Neural cell (in vitro differentiated cells): ENCODE data around the gene RBKS. TPM values are rescaled to one million over a fixed set of nuclear protein-coding genes. Genes with fewer than 3 reads are reported as not detected.

ENCODE experiments used
- H2AFZ ChIP-seq: fragments of 200-600, 300-800 bp; sonication (generic), shearing (Covaris generic); 2 replicates; pipeline ENCODE4 v1.6.0; 2014; ENCODE audit warnings: low read depth, mild to moderate bottlenecking, antibody characterized with exemption, low read length, moderate library complexity
- H3F3A ChIP-seq: fragments of 200-600 bp; shearing (Covaris generic); 2 replicates; pipeline ENCODE4 v1.6.1; 2016; ENCODE audit warnings: mild to moderate bottlenecking, moderate library complexity, mixed read lengths, antibody characterized with exemption, low read length; ENCODE audit not compliant: insufficient read depth, poor library complexity, severe bottlenecking
- H3K27ac ChIP-seq: fragments of 200-600, 300-800 bp; sonication (generic), shearing (Covaris generic); 2 replicates; pipeline ENCODE4 v1.5.1; 2014; ENCODE audit warnings: mild to moderate bottlenecking, low read length, moderate library complexity
- H3K27me3 ChIP-seq: fragments of 300-800, 200-600 bp; sonication (generic), shearing (Covaris generic); 2 replicates; pipeline ENCODE4 v1.6.0; 2014; ENCODE audit warnings: mild to moderate bottlenecking, low read depth, low read length, moderate library complexity; ENCODE audit not compliant: insufficient read depth
- H3K36me3 ChIP-seq: fragments of 300-800, 200-600 bp; sonication (generic), shearing (Covaris generic); 2 replicates; pipeline ENCODE4 v1.5.1; 2014; ENCODE audit warnings: mild to moderate bottlenecking, antibody characterized with exemption, low read length, moderate library complexity; ENCODE audit not compliant: insufficient read depth
- H3K4me2 ChIP-seq: fragments of 300-800, 200-600 bp; sonication (generic), shearing (Covaris generic); 2 replicates; pipeline ENCODE4 v1.6.0; 2014; ENCODE audit warnings: mild to moderate bottlenecking, low read length
- H3K4me3 ChIP-seq: fragments of 300-800, 200-600 bp; sonication (generic), shearing (Covaris generic); 2 replicates; pipeline ENCODE4 v1.5.1; 2014; ENCODE audit warnings: mild to moderate bottlenecking, low read length, moderate library complexity
- H3K79me2 ChIP-seq: fragments of 200-600 bp; shearing (Covaris generic); replicated peaks from 2 replicates; pipeline ENCODE4 v1.6.0; 2014; ENCODE audit warnings: mild to moderate bottlenecking, low read length, moderate library complexity; ENCODE audit not compliant: insufficient read depth
- H3K9ac ChIP-seq: fragments of 300-800, 200-600 bp; sonication (generic), shearing (Covaris generic); 2 replicates; pipeline ENCODE4 v1.6.1; 2016; ENCODE audit warnings: mild to moderate bottlenecking, low read length, mixed read lengths
- H3K9me2 ChIP-seq: fragments of 200-600 bp; shearing (Covaris generic); 2 replicates; pipeline ENCODE4 v1.6.1; 2016; ENCODE audit warnings: mild to moderate bottlenecking, low read length, mixed read lengths; ENCODE audit not compliant: insufficient read depth
- H3K9me3 ChIP-seq: fragments of 200-600, 300-800 bp; sonication (generic), shearing (Covaris generic); 2 replicates; pipeline ENCODE4 v1.6.1; 2016; ENCODE audit warnings: mild to moderate bottlenecking, mixed run types, low read length, moderate library complexity, mixed read lengths
- H4K20me1 ChIP-seq: fragments of 200-600 bp; shearing (Covaris generic); 2 replicates; pipeline ENCODE4 v1.6.1; 2016; ENCODE audit warnings: mild to moderate bottlenecking, mixed run types; ENCODE audit not compliant: insufficient read depth
- EP300 ChIP-seq: fragments of 450-650 bp; conservative IDR thresholded peaks from 2 replicates; pipeline ENCODE4 v1.6.1; 2014; ENCODE audit warnings: antibody characterized with exemption, mild to moderate bottlenecking, moderate library complexity; ENCODE audit not compliant: poor library complexity, severe bottlenecking
- MXI1 ChIP-seq: fragments of 450-650 bp; conservative IDR thresholded peaks from 2 replicates; pipeline ENCODE4 v1.6.1; 2014; ENCODE audit warnings: antibody characterized with exemption, mild to moderate bottlenecking; ENCODE audit not compliant: poor library complexity, severe bottlenecking
- POLR2AphosphoS5 ChIP-seq: IDR thresholded peaks from 2 replicates; pipeline ENCODE4 v1.6.1; 2012
- RAD21 ChIP-seq: fragments of 450-650 bp; conservative IDR thresholded peaks from 2 replicates; pipeline ENCODE4 v1.6.1; 2014; ENCODE audit warnings: antibody characterized with exemption, mild to moderate bottlenecking, moderate library complexity
- SMC3 ChIP-seq: fragments of 450-650 bp; conservative IDR thresholded peaks from 2 replicates; pipeline ENCODE4 v1.6.1; 2014; ENCODE audit warnings: antibody characterized with exemption, mild to moderate bottlenecking, moderate library complexity; ENCODE audit not compliant: poor library complexity
- TAF1 ChIP-seq: IDR thresholded peaks from 2 replicates; pipeline ENCODE4 v1.6.1; 2012; ENCODE audit warnings: low read depth
- polyA plus RNA-seq: library from polyadenylated mRNA; depleted of rRNA; stranded (reverse); fragments of >200 nt; gene quantifications from 2 replicates; pipeline ENCODE4 v1.2.3, GENCODE V29; 2014
- TF ChIP-seq, protein P1 (sequence below): IDR thresholded peaks from 2 replicates; pipeline ENCODE4 v1.6.1; 2012; ENCODE audit warnings: borderline replicate concordance
- TF ChIP-seq, protein P2 (sequence below): fragments of 450-650 bp; IDR thresholded peaks from 2 replicates; pipeline ENCODE4 v1.5.1; 2014; ENCODE audit warnings: antibody characterized with exemption, mild to moderate bottlenecking, moderate library complexity; ENCODE audit not compliant: poor library complexity, severe bottlenecking

RBKS gene
- polyA plus RNA-seq, 1 donor from 2014 or later: 5.4 TPM

DNA sequence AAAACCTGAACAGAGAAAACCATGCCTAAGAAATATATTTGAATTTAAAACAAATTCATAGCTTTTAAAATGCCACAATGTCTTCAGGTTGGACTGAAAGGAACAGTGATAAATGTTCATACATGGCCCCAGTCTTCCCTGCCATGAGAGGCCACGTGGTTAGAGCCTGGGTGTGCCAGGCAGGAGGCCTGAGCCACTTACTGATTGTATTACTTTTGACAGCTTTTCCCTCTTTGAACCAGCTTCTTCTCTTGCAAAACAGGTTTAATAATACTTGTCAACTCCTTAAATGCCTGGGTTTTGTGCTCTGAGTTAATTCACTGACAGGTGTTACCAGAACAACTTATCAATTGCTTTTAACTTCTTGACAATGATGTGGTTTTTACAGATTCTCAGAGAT is 27.0 kb downstream of the RBKS start:
- no peaks in the 10 kb centered on the region for H3F3A ChIP-seq
- no peaks in the 10 kb centered on the region for H3K27me3 ChIP-seq
- no peak overlapping the region for H3K4me2 ChIP-seq
- H3K4me3 ChIP-seq: no peak overlapping the region
- H3K9me3 ChIP-seq: no peaks in the 10 kb centered on the region
- H3K27ac ChIP-seq: peak overlapping the region; percentile 0
- no peaks in the 10 kb centered on the region for H4K20me1 ChIP-seq
- H3K79me2 ChIP-seq: no peaks in the 10 kb centered on the region
- no peaks in the 10 kb centered on the region for H3K36me3 ChIP-seq
- no peak overlapping the region for H3K9ac ChIP-seq
- TF ChIP-seq SMC3: no peak
- TF ChIP-seq, protein P1, sequence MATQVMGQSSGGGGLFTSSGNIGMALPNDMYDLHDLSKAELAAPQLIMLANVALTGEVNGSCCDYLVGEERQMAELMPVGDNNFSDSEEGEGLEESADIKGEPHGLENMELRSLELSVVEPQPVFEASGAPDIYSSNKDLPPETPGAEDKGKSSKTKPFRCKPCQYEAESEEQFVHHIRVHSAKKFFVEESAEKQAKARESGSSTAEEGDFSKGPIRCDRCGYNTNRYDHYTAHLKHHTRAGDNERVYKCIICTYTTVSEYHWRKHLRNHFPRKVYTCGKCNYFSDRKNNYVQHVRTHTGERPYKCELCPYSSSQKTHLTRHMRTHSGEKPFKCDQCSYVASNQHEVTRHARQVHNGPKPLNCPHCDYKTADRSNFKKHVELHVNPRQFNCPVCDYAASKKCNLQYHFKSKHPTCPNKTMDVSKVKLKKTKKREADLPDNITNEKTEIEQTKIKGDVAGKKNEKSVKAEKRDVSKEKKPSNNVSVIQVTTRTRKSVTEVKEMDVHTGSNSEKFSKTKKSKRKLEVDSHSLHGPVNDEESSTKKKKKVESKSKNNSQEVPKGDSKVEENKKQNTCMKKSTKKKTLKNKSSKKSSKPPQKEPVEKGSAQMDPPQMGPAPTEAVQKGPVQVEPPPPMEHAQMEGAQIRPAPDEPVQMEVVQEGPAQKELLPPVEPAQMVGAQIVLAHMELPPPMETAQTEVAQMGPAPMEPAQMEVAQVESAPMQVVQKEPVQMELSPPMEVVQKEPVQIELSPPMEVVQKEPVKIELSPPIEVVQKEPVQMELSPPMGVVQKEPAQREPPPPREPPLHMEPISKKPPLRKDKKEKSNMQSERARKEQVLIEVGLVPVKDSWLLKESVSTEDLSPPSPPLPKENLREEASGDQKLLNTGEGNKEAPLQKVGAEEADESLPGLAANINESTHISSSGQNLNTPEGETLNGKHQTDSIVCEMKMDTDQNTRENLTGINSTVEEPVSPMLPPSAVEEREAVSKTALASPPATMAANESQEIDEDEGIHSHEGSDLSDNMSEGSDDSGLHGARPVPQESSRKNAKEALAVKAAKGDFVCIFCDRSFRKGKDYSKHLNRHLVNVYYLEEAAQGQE: no peak
- peak; percentile 7 for TF ChIP-seq POLR2AphosphoS5
- no peak for TF ChIP-seq MXI1
- TF ChIP-seq, protein P2, sequence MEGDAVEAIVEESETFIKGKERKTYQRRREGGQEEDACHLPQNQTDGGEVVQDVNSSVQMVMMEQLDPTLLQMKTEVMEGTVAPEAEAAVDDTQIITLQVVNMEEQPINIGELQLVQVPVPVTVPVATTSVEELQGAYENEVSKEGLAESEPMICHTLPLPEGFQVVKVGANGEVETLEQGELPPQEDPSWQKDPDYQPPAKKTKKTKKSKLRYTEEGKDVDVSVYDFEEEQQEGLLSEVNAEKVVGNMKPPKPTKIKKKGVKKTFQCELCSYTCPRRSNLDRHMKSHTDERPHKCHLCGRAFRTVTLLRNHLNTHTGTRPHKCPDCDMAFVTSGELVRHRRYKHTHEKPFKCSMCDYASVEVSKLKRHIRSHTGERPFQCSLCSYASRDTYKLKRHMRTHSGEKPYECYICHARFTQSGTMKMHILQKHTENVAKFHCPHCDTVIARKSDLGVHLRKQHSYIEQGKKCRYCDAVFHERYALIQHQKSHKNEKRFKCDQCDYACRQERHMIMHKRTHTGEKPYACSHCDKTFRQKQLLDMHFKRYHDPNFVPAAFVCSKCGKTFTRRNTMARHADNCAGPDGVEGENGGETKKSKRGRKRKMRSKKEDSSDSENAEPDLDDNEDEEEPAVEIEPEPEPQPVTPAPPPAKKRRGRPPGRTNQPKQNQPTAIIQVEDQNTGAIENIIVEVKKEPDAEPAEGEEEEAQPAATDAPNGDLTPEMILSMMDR: no peak
- TF ChIP-seq TAF1: no peak
- no peak for TF ChIP-seq RAD21
- TF ChIP-seq EP300: peak; percentile 31
- no peaks in the 10 kb centered on the region for H3K9me2 ChIP-seq
- no peak overlapping the region for H2AFZ ChIP-seq

DNA sequence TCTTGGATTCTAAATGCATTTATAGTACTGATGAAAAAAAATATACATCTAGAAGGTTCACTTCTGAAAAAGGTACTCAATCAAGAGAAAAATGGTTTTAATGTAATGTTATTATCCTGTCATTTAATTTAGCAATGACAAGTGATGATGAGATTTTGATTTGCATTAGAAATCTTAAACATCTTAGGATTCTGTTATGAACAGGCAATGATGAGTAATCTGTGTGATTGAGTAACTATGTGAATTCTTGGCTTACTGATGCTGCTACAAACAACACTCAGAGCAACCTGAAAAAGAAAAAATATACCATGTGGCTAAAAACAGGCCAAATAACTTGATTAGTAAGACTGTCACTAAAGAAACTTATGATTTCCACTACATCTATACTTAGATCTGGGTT is 30.1 kb downstream of the RBKS start:
- no peaks in the 10 kb centered on the region for H3K79me2 ChIP-seq
- H3K9me3 ChIP-seq: peaks cover 4% of the 10 kb centered on the region
- no peak overlapping the region for H3K9ac ChIP-seq
- TF ChIP-seq EP300: peak; percentile 54
- TF ChIP-seq RAD21: no peak
- TF ChIP-seq MXI1: no peak
- TF ChIP-seq, protein P1: no peak
- peak overlapping the region; percentile 44 for H3K27ac ChIP-seq
- no peak overlapping the region for H3K4me3 ChIP-seq
- H3F3A ChIP-seq: no peaks in the 10 kb centered on the region
- peaks cover 6% of the 10 kb centered on the region for H3K36me3 ChIP-seq
- H3K4me2 ChIP-seq: no peak overlapping the region
- H3K9me2 ChIP-seq: no peaks in the 10 kb centered on the region
- H2AFZ ChIP-seq: no peak overlapping the region
- H4K20me1 ChIP-seq: no peaks in the 10 kb centered on the region
- no peaks in the 10 kb centered on the region for H3K27me3 ChIP-seq
